WERI-Rb-1 (cell line): Measurements from ENCODE around the gene ANO4.

ENCODE experiments used
- DNase-seq: peaks from one replicate; pipeline ENCODE4 v3.0.0-alpha.2; 2020
- H3K27ac ChIP-seq: fragments of 250-450 bp; sonication (Bioruptor Pico); 2 replicates; pipeline ENCODE4 v1.5.1; 2020; ENCODE audit warnings: mild to moderate bottlenecking, moderate library complexity
- H3K27me3 ChIP-seq: fragments of 250-450 bp; sonication (Bioruptor Pico); 2 replicates; pipeline ENCODE4 v1.5.1; 2021; ENCODE audit warnings: mild to moderate bottlenecking, low read depth, moderate library complexity; ENCODE audit not compliant: insufficient read depth, severe bottlenecking
- H3K36me3 ChIP-seq: fragments of 250-450 bp; sonication (Bioruptor Pico); 2 replicates; pipeline ENCODE4 v1.5.1; 2020; ENCODE audit warnings: mild to moderate bottlenecking, moderate library complexity
- H3K4me3 ChIP-seq: 2 replicates; pipeline ENCODE4 v1.5.1; 2011; ENCODE audit warnings: low read depth, mild to moderate bottlenecking, control low read depth, low read length
- H3K9me3 ChIP-seq: fragments of 250-450 bp; sonication (Bioruptor Pico); 2 replicates; pipeline ENCODE4 v1.5.1; 2021; ENCODE audit warnings: mild to moderate bottlenecking, moderate library complexity; ENCODE audit not compliant: severe bottlenecking
- TF ChIP-seq, protein P1 (sequence below): IDR thresholded peaks from 2 replicates; pipeline ENCODE4 v1.5.1; 2011; ENCODE audit warnings: low read depth, mild to moderate bottlenecking, control low read depth, inconsistent platforms, low read length

ANO4 gene

DNA sequence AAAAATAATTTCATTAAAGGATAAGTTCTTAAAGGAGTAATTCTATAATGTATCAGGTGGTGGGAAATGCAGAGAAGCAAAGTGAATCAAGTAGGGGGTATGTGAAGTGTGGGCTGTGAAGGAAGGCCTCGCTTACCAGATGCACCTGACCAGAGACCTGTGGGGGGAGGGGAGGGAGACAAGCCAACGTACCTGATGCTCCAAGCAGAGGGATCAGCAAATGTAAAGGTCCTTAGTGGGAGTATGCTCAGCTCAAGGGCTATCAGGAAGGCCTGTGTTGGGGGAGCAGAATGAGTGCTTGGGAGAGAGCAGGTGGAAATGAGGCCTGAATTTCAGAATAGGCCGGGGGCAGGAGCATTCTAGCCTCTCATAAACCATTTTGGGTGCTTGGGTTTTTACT lies 57.1 kb downstream of the ANO4 start:
- Histone ChIP-seq H3K36me3 (no peaks in the 10 kb centered on the region), H3K27me3 (no peaks in the 10 kb centered on the region), H3K4me3 (no peak overlapping the region), H3K9me3 (no peaks in the 10 kb centered on the region), H3K27ac (no peak overlapping the region)
- DNase-seq = peak; percentile 14
- TF ChIP-seq, protein P1, sequence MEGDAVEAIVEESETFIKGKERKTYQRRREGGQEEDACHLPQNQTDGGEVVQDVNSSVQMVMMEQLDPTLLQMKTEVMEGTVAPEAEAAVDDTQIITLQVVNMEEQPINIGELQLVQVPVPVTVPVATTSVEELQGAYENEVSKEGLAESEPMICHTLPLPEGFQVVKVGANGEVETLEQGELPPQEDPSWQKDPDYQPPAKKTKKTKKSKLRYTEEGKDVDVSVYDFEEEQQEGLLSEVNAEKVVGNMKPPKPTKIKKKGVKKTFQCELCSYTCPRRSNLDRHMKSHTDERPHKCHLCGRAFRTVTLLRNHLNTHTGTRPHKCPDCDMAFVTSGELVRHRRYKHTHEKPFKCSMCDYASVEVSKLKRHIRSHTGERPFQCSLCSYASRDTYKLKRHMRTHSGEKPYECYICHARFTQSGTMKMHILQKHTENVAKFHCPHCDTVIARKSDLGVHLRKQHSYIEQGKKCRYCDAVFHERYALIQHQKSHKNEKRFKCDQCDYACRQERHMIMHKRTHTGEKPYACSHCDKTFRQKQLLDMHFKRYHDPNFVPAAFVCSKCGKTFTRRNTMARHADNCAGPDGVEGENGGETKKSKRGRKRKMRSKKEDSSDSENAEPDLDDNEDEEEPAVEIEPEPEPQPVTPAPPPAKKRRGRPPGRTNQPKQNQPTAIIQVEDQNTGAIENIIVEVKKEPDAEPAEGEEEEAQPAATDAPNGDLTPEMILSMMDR = no peak

- no peaks in the 10 kb centered on the region for H3K36me3 ChIP-seq
- no peaks in the 10 kb centered on the region for H3K27me3 ChIP-seq
- no peak overlapping the region for H3K27ac ChIP-seq
- DNase-seq = peak; percentile 16
- TF ChIP-seq, protein P1 = no peak
- H3K9me3 ChIP-seq = no peaks in the 10 kb centered on the region
- H3K4me3 ChIP-seq = no peak overlapping the region
These were observed 62.8 kb downstream of the ANO4 start for GRCh38 chr12:100857418-100857817.

- no peak for DNase-seq
- Histone ChIP-seq H3K4me3 (no peak overlapping the region), H3K36me3 (no peaks in the 10 kb centered on the region), H3K27me3 (no peaks in the 10 kb centered on the region), H3K9me3 (no peaks in the 10 kb centered on the region), H3K27ac (no peak overlapping the region)
- TF ChIP-seq, protein P1 = no peak
These were observed 63.4 kb downstream of the ANO4 start for GRCh38 chr12:100857971-100858370.

GRCh38 chr12:100858656-100859055 lies 64.1 kb downstream of the ANO4 start:
- Histone ChIP-seq H3K9me3 (no peaks in the 10 kb centered on the region), H3K36me3 (no peaks in the 10 kb centered on the region), H3K27ac (no peak overlapping the region), H3K4me3 (no peak overlapping the region), H3K27me3 (no peaks in the 10 kb centered on the region)
- TF ChIP-seq, protein P1 = no peak
- no peak for DNase-seq

GRCh38 chr12:100859063-100859627 lies 64.6 kb downstream of the ANO4 start:
- Histone ChIP-seq H3K27ac (no peak overlapping the region), H3K27me3 (no peaks in the 10 kb centered on the region), H3K9me3 (no peaks in the 10 kb centered on the region), H3K4me3 (no peak overlapping the region), H3K36me3 (no peaks in the 10 kb centered on the region)
- TF ChIP-seq, protein P1 = no peak
- DNase-seq = no peak

DNA sequence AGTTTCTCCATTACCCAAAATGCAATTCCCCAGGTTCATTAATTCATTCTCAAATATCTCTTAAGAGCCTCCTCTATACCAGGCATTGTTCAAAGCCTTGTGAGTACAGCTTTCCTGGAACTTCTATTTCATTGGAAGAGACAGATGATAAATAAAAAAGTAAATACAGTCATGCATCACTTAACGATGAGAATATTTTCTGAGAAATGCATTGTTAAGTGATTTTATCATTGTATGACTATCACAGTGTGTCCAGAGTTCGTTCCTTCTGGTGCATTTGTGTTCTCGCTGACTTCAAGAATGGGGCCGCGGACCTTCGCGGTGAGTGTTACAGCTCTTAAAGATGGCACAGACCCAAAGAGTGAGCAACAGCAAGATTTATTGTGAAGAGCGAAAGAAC lies 66.0 kb downstream of the ANO4 start:
- Histone ChIP-seq H3K4me3 (no peak overlapping the region), H3K36me3 (no peaks in the 10 kb centered on the region), H3K27me3 (no peaks in the 10 kb centered on the region), H3K27ac (no peak overlapping the region), H3K9me3 (no peaks in the 10 kb centered on the region)
- TF ChIP-seq, protein P1 = no peak
- DNase-seq = no peak
